ENCODE measurements around the gene GNAL. TPM values are rescaled to one million over a fixed set of nuclear protein-coding genes. Genes with fewer than 3 reads are reported as not detected.

The GNAL gene
- polyA plus RNA-seq, 1 donor, result 1.1 TPM

GRCh38 chr18:11724781-11725180 is 35.7 kb downstream of the GNAL start:
- DNase-seq (ENCODE audit: low read depth), result no peak

- DNase-seq (ENCODE audit: low read depth), result no peak
Observed at GRCh38 chr18:11726556-11726955, 37.5 kb downstream of the GNAL start.

- no peak for DNase-seq (ENCODE audit: low read depth)
Observed at GRCh38 chr18:11728249-11728648, 39.2 kb downstream of the GNAL start.

GRCh38 chr18:11729556-11729955 is 40.5 kb downstream of the GNAL start:
- no peak for DNase-seq (ENCODE audit: low read depth)

- DNase-seq (ENCODE audit: low read depth), result no peak
Observed at GRCh38 chr18:11733031-11733430, 44.0 kb downstream of the GNAL start.

GRCh38 chr18:11736656-11737055 is 47.6 kb downstream of the GNAL start:
- DNase-seq (ENCODE audit: low read depth), result no peak

GRCh38 chr18:11739893-11740292 is 50.8 kb downstream of the GNAL start:
- DNase-seq (ENCODE audit: low read depth), result no peak

- no peak for DNase-seq (ENCODE audit: low read depth)
Observed at GRCh38 chr18:11740461-11740860, 51.4 kb downstream of the GNAL start.

- DNase-seq (ENCODE audit: low read depth), result no peak
Observed at GRCh38 chr18:11741505-11742145, 52.6 kb downstream of the GNAL start.

- no peak for DNase-seq (ENCODE audit: low read depth)
Observed at GRCh38 chr18:11745521-11745920, 56.5 kb downstream of the GNAL start.

- no peak for DNase-seq (ENCODE audit: low read depth)
Observed at GRCh38 chr18:11747286-11747685, 58.2 kb downstream of the GNAL start.

GRCh38 chr18:11747731-11748130 is 58.7 kb downstream of the GNAL start:
- no peak for DNase-seq (ENCODE audit: low read depth)

GRCh38 chr18:11749305-11749704 is 60.2 kb downstream of the GNAL start:
- DNase-seq (ENCODE audit: low read depth), result no peak

- DNase-seq (ENCODE audit: low read depth), result no peak
Observed at GRCh38 chr18:11750171-11750570, 61.1 kb downstream of the GNAL start.

GRCh38 chr18:11750581-11751310 is 61.7 kb downstream of the GNAL start:
- DNase-seq (ENCODE audit: low read depth), result no peak

GRCh38 chr18:11751341-11752115 is 62.5 kb downstream of the GNAL start:
- no peak for DNase-seq (ENCODE audit: low read depth)

- DNase-seq (ENCODE audit: low read depth), result no peak
Observed at GRCh38 chr18:11752116-11752911, 63.2 kb downstream of the GNAL start.

- no peak for DNase-seq (ENCODE audit: low read depth)
Observed at GRCh38 chr18:11754979-11755378, 65.9 kb downstream of the GNAL start.

- no peak for DNase-seq (ENCODE audit: low read depth)
Observed at GRCh38 chr18:11757084-11757590, 68.1 kb downstream of the GNAL start.

GRCh38 chr18:11759456-11759855 is 70.4 kb downstream of the GNAL start:
- no peak for DNase-seq (ENCODE audit: low read depth)

GRCh38 chr18:11760498-11761167 is 71.6 kb downstream of the GNAL start:
- DNase-seq (ENCODE audit: low read depth), result no peak
